ENCODE data around the gene ZNF165. TPM values are rescaled to one million over a fixed set of nuclear protein-coding genes. Genes with fewer than 3 reads are reported as not detected.
"Not testable (repeated sequence)": the region's sequence is repeated elsewhere in the genome, so short reads cannot be mapped to it uniquely, and the experiment has no call there.

ZNF165 gene
- 1.3 TPM for total RNA-seq

DNA sequence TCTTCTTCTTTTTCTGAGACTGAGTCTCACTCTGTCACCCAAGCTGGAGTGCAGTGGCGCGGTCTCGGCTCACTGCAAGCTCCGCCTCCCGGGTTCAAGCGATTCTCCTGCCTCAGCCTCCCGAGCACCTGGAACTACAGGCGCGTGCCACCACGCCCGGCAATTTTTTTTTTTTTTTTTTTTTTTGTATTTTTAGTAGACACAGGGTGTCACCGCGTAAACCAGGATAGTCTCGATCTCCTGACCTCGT lies at the start of gene ZNF165:
TSS of gene ZNF165 (plus strand) at position 188 of the 250 bp plus-strand sequence. CDS start 4,913 bp downstream, outside the sequence.
- not testable (repeated sequence) for DNase-seq

DNA sequence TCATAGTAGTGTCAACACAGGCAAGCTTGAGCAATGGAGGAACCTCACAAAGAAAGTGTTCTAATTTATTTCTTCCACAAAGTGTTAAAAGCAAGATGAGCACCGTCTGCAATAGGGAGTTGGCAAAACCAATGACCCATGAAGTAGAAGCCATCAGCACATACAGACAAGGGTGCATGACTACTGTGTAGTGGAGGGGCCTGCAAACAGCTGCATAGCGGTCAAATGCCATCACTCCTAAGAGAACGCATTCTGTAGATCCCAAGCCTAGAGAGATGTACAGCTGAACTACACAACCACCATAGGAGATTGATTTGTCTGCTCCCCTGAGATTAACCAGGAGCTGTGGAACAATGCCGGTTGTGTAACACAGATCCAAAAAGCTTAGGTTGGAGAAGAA lies 26.8 kb upstream of the ZNF165 start:
- no peak for DNase-seq

DNA sequence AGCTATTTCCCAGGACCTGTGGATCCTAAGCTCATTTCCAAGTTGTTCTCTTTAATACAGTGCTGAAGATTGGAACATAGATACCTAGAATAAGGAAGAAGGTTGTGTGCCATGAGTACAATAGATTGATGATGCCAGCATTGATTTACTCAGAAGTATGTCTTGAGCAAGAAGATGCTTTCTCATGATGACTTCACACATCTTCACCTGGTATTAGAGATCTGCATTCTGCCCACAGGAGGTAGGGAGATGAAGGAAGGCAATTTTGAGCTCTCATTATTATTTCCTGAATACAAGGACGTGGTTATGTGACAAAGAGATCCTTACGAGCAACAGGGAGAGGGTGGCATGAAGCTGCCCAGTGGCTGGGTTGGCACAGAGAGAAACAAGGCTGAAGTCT lies 20.0 kb upstream of the ZNF165 start:
- no peak for DNase-seq

DNA sequence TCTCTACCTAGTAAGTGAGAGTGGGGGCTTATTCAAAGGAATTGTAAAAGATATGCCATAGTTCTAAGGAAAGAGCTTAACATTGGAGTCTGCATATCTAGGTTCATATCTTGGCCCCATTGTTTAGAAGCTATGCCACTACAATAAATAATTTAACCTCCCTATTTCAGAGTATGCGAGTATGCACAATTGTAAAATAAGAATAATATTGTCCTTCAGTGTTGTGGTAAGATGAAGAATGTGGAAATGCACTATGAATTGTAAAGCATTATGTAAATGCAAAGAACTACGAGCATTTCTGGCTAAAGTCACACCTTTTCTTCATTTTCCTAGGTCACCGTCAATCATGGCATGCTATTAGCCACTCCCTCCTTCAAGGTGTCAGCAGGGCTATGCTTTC lies 16.1 kb upstream of the ZNF165 start:
- no peak for DNase-seq

DNA sequence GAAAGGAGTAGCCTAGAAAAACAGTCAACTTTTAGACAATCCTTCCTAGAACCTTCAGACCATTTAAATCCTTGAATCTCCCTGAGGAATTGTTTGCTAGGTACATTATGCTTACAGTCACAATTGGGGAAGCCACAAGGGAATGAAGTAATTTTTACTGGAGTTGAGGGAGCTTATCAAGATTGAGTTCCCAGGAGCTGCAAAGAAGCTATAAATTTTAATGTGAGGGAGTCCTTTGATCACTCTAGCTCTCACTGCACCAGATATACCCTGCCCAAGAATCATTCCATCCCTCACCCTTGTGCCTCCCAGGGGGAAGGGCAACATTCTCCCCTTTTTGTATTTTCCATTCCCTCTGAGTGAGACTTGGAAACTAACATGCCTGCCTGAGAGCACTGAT lies 12.3 kb upstream of the ZNF165 start:
- DNase-seq: no peak

DNA sequence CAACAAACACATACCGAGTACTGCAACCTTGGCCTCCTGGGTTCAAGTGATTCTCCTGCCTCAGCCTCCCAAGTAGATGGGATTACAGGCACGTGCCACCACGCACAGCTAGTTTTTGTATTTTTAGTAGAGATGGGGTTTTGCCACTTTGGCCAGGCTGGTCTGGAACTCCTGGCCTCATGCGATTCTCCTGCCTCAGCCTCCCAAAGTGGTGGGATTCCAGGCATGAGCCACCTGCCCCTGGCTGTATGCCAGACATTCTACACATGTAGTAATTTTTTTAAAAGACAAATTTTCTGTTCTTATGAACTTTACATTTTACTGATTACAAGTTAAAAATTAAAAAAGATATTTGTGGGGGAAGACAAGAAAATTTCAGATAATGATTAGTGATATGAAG lies 9.4 kb upstream of the ZNF165 start:
- not testable (repeated sequence) for DNase-seq

- no peak for DNase-seq
Observed at GRCh38 chr6:28078050-28078449, 2.3 kb upstream of the ZNF165 start.

GRCh38 chr6:28078836-28079235 lies 1.5 kb upstream of the ZNF165 start:
- DNase-seq: no peak

GRCh38 chr6:28080631-28081485 lies 490 bp downstream of the ZNF165 start:
- DNase-seq: peak; percentile 93

DNA sequence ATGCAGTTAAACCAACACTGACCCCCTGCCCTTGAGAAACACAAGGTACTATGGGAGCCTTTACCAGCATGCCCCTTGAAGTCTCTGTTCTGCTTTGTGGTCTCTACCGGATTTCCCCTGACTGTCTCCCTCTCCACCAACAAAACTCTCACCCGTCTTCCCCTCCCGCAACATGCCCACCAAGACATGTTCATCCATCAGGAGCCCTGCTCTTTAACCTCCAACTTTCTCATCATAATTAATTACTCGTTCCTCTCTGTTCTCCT lies 1.1 kb downstream of the ZNF165 start:
- DNase-seq: no peak

DNA sequence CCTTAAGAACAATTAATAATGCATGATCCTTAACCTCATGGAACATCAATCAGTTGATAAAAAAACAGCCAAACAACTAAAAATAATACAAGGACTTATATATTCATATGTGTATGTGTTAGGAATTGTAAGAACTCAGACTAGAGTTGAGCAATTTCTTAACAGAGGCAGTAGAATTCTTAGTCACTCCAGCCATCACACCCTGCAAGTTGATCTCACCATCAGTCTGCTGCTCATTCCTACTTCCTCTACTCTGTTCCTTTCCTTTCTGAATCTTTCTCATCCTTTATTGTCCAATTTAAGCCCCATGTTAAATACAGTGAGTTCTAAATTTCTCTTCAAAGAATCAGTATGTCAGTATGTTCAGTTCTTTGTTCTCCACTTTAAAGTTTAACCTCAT lies 2.6 kb downstream of the ZNF165 start:
- no peak for DNase-seq

DNA sequence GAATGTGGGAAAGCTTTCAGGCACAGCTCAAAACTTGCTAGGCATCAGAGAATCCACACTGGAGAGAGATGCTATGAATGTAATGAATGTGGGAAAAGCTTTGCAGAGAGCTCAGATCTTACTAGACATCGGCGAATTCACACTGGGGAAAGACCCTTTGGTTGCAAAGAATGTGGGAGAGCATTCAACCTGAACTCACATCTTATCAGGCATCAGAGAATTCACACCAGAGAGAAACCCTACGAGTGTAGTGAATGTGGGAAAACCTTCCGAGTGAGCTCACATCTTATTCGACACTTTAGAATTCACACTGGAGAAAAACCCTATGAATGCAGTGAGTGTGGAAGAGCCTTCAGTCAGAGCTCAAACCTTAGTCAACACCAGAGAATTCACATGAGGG lies 8.7 kb downstream of the ZNF165 start:
- no peak for DNase-seq

DNA sequence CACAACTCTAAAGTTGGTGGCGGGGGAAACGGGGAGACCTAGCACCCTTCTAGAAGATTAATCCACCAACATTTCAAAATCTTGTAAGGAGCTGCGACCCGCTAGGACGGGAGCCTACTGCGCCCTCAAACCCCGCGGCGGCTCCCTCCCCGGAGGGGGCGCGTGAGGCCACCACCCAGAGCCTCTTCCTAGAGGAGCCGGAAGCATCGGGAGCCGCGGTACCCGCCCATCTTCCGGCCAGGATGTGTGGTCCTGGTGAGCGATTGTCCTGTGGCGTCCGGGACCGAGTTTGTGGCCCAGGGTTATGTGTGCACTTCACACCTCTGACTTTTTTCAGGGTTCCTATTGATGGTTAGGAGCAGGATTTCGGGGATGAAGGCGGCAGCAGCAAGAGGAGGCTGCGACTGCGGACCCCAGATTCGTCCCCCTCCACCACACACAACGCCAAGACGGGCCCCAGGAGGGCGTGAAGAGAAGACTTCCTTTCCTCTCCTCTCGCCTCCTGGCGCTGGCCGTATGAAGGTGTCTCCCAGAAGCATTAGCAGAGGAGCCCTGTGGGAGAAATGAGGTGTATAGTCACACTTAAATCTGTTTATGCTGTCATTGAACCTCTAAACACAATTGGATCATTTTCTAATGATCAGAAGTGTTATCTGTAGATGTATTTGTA lies 10.7 kb downstream of the ZNF165 start:
- DNase-seq: no peak

GRCh38 chr6:28102222-28102621 lies 21.9 kb downstream of the ZNF165 start:
- not testable (repeated sequence) for DNase-seq

DNA sequence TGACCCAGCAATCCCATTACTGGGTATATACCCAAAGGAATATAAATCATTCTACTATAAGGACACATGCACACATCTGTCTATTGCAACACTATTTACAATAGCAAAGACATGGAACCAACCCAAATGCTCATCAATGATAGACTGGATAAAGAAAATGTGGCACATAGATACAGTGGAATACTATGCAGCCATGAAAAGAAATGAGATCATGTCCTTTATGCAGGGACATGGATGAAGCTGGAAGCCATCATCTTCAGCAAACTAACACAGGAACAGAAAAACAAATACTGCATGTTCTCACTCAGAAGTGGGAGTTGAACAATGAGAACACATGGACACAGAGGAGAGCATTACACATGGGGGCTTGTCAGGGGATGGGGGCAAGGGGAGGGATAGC lies 22.3 kb downstream of the ZNF165 start:
- DNase-seq: not testable (repeated sequence)

DNA sequence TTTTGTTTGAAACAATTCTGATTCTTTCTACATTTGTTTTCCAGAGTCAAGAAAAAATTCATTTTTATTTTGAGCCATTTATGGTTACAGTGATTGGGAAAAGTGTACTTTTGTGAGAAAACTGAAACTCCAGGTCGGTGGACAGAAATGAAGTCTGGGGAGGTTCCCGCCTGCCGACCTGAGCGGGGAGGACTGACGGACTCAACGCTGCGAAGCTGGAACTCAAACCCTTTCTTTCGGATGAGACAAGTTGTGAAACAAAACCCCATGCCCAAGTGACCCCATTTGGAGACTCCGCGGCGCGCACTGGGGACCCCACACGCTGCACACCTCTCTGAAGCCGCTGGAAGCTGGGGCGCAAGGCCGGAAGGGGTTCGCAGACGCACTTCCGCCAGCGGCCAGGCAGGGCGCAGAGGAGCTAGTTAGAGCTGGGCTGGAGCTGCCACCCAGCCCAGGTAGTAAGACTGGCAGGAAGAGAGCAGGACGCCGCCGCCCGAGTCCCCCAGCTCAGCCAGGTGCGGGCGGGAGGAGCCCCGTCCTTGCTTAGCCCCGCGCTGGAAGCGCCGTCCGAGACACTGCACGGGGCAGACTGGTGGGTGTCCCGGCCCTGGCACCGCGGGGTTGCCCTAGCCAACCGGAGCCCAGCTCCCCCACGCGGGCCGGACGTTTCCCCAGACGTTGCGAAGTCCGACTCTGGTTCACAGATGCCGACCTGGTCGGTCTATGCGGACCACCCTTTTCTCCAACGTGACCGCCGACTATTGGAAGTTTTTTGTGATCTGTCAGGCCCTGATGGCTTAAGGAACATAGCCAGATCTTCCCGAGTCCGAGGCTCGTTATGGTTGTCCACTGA lies 24.2 kb downstream of the ZNF165 start:
- peak; percentile 72 for DNase-seq

- DNase-seq: no peak
Observed at GRCh38 chr6:28105245-28105639, 24.9 kb downstream of the ZNF165 start.

DNA sequence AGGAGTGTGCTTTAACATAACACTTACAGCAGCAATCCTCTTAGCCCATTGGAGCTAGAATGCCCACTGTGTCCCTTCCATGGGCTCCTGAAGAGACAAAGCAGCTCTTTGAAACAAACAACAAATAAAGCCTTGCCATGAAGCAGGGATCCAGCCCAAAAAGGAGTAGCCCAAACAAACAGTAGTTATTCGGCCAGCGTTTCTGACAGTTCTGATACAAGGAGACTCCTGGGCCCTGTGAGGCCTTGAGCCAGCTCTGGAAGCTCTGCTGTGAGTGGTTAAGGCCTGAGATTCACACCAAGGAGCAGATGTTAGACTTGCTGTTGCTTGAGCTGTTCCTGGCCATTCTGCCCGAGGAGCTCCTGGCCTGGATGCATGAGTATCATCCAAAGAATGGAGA lies 27.1 kb downstream of the ZNF165 start:
- no peak for DNase-seq

DNA sequence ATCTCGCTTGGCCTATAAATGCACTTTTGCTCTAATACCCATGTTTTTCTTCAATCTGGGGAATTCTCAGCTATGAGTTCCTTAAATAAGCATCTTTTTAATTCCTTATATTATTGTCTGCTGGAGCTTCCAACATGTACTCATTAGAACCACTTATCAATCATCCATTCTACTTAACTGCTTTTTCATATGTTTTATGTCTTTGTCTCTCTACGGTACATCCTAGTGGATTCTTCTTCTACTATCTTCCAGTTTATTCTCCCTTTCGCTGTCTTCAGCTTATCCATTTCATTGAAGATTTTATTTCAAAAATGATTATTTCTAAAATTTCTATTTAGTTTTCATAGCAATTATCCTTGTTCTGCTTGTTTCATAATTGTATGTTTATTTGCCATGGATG lies 31.6 kb downstream of the ZNF165 start:
- no peak for DNase-seq

DNA sequence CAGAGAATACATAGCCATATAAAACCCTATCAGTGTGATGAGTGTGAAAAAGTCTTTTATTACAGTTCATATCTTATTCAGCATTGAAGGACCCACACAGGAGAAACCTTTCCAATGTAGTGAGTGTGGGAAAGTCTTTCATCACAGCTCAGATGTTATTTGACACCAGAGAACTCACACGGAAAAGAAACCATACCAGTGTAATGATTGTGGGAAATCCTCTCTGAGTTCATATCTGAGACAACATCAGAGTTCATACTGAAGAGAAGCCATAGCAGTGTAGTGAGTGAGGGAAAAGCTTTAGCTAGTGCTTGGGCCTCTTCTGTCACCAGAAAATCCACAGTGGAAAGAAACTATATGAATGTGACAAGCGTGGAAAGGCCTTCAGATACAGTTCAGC lies 35.4 kb downstream of the ZNF165 start:
- DNase-seq: no peak

DNA sequence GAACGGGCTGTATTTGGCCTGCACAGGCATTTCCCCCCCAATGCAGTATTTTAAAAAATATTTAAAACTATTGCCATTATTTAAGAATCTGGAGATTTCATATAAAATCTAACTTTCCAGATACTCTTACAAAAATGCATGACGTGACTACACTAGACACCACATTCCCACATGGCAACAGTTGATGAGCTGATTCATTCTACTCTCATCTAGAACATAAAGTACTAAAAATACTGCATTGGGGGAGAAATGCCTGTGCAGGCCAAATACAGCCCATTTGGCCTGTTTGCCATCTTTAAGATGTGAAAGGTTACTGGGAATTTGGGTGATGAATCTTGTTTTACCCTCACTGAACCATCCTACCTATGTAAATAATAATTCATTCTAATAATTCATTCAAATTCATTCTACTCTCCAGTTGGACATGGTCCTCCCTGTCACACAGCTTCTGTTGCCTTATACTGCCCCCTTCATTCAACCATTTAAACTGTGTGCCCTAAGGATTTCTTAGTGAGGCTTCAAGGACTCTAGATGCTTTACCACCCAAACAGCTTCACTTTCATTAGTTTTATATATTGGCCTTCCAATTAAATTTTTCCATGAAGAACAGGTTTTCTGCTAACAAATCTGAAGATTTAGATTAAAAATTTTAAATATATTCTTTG lies 37.1 kb downstream of the ZNF165 start:
- no peak for DNase-seq

DNA sequence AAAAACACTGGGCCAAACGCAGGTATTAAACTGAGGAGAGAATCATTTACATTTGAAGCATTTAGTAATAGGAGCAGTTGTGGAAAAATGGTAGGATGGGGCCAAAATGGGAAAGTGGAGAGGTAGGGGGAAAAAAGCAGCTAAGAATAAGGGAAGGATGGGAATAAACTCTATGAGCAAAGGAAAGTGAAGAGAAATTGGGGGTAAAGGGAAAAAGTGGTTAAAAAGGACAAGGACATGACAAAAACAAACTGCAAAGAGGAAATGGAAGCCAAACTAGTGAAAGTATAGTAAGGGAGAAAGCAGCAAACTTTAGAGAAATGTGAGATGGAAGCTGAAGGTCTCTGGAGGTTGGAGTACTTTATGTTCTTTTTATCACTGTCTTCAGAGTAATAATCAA lies 37.8 kb downstream of the ZNF165 start:
- DNase-seq: no peak

DNA sequence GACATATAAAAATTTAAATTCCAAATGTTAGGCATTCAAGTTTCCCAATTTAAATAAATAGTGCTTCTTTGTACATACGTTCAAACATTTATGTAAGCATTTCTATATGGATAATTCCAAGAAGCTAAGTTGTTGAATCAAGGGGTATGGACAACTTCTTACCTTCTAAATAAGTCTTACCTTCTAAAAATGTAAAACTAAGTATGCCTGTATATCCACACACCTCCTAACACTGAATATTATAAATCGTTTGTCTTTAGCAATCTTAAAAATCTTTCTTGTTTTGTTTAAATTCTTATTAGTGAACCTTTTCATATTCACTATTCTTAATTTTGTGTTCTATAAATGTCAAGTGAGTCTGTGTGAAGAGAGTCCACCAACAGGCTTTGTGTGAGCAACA lies 41.5 kb downstream of the ZNF165 start:
- DNase-seq: no peak
